ENCODE results near the gene CELSR2.
"Not testable (repeated sequence)": the region's sequence is repeated elsewhere in the genome, so short reads cannot be mapped to it uniquely, and the experiment has no call there.

CELSR2 gene, protein sequence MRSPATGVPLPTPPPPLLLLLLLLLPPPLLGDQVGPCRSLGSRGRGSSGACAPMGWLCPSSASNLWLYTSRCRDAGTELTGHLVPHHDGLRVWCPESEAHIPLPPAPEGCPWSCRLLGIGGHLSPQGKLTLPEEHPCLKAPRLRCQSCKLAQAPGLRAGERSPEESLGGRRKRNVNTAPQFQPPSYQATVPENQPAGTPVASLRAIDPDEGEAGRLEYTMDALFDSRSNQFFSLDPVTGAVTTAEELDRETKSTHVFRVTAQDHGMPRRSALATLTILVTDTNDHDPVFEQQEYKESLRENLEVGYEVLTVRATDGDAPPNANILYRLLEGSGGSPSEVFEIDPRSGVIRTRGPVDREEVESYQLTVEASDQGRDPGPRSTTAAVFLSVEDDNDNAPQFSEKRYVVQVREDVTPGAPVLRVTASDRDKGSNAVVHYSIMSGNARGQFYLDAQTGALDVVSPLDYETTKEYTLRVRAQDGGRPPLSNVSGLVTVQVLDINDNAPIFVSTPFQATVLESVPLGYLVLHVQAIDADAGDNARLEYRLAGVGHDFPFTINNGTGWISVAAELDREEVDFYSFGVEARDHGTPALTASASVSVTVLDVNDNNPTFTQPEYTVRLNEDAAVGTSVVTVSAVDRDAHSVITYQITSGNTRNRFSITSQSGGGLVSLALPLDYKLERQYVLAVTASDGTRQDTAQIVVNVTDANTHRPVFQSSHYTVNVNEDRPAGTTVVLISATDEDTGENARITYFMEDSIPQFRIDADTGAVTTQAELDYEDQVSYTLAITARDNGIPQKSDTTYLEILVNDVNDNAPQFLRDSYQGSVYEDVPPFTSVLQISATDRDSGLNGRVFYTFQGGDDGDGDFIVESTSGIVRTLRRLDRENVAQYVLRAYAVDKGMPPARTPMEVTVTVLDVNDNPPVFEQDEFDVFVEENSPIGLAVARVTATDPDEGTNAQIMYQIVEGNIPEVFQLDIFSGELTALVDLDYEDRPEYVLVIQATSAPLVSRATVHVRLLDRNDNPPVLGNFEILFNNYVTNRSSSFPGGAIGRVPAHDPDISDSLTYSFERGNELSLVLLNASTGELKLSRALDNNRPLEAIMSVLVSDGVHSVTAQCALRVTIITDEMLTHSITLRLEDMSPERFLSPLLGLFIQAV (N-terminal part only)

GRCh38 chr1:109248797-109249629 lies at the start of gene CELSR2:
CELSR2 (plus strand) TSS chr1:109249539; CDS start chr1:109250080, 541 bp downstream.
- peak in 1 of 2 donors; percentile 12 for DNase-seq (ENCODE audit: low read depth in 2 of 2)

GRCh38 chr1:109199710-109200109 lies 49.6 kb upstream of the CELSR2 start:
- DNase-seq (ENCODE audit: low read depth in 2 of 2): no peak

- peak in 1 of 2 donors; percentile 43 for DNase-seq (ENCODE audit: low read depth in 2 of 2)
These were observed 48.1 kb upstream of the CELSR2 start for GRCh38 chr1:109201123-109201703.

DNA sequence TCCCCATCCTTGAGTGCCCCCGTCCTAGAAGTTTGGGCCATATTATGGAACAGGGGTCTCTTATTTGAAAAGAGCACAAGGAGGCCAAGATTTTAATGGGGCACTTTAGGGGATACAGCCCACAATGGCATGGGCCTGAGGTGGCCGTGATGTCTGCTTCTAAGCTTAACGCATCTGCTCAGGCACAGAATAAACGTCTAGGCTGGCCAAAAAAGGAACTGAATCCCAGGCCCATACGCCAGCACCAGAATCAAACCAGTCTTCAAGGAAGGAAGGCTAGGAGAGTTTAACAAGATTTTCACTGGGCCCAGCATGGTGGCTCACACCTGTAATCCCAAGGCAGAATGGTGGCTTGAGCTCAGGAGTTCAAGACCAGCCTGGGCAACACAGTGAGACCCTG lies 44.9 kb upstream of the CELSR2 start:
- no peak for DNase-seq (ENCODE audit: low read depth in 2 of 2)

DNA sequence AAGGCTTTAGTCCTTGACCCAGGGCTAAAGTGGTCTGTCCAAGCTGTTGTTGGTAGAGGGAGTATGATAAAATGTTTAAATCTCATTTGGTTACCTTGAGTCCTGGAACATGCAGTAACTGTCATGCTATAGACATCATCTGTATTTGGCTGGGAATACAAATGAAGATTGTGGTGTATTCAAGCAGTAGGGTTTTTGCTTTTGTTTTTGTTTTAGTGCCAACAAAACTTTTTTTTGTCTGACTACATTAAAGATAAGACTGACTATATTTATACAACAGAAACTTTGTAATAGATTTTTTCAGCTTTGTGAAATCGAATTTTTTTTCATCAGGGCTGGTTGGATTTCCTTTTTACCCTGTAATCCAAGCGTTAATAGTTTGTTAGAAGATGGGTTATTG lies 43.0 kb upstream of the CELSR2 start:
- no peak for DNase-seq (ENCODE audit: low read depth in 2 of 2)

- DNase-seq (ENCODE audit: low read depth in 2 of 2): no peak
These were observed 41.8 kb upstream of the CELSR2 start for GRCh38 chr1:109207467-109208103.

DNA sequence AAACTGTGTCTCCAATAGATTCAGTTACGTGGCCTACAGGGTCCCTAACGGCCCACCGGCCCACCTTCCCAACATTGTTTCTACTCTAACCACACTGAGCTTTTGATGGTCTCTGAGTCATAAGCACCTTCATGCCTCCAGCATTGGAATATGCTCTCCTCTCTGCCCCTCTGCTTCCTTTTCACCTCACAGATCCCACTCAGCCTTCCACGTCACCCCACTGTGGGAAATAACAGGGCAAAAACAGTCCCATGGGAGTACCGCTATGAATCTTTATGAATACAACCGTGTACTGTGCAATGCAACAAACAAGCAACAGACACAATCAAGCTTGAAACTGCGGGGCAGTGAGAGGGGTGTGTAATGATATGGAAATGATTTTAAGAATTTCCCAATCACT lies 40.9 kb upstream of the CELSR2 start:
- DNase-seq (ENCODE audit: low read depth in 2 of 2): no peak

GRCh38 chr1:109208836-109209463 lies 40.4 kb upstream of the CELSR2 start:
- DNase-seq (ENCODE audit: low read depth in 2 of 2): no peak

- no peak for DNase-seq (ENCODE audit: low read depth in 2 of 2)
These were observed 39.3 kb upstream of the CELSR2 start for GRCh38 chr1:109210058-109210457.

GRCh38 chr1:109213345-109213823 lies 36.0 kb upstream of the CELSR2 start:
- DNase-seq (ENCODE audit: low read depth in 2 of 2): no peak

DNA sequence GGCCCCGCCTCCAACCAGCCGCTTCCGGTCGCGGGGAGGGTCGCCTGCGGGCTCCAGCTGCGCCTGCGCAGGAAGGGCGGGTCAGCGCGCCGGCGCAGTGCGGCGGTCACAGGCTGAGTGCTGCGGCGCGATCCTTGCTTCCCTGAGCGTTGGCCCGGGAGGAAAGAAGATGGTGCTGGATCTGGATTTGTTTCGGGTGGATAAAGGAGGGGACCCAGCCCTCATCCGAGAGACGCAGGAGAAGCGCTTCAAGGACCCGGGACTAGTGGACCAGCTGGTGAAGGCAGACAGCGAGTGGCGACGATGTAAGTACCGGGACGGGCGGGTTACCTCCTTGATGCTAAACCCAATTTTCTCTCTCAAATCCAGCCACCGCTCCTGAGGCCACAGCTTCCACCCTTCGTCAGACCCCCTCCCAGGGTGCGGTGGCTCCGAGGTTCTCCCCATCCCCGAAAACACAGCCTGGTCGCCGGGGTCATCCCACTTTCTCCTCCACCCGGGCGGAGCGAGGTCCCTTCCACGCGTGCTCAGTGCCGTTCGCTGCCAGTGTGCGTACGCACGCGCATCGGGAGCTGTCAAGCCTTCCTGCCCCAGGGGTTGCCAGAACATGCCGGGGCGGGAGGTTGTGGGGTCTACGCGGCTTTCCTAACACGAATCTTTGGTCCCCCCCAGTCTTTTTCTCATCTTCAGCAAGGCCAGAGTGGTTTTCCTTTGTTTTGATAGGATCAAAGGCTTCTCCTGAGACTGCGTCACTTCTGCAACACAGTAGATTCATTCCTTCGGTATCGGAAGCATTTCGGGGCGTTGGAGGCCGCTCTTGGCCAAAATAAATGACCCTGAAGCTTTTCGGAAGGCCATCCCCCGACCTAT lies 35.3 kb upstream of the CELSR2 start, which contains the start of gene SARS1:
Gene SARS1 (plus strand): TSS at position 95 of the 870 bp plus-strand sequence. CDS start 75 bp downstream, at position 170.
- peak; percentile 74 to 85 for DNase-seq (ENCODE audit: low read depth in 2 of 2)

GRCh38 chr1:109214695-109215623 lies 34.4 kb upstream of the CELSR2 start:
- DNase-seq (ENCODE audit: low read depth in 2 of 2): no peak

GRCh38 chr1:109216662-109217061 lies 32.7 kb upstream of the CELSR2 start:
- DNase-seq (ENCODE audit: low read depth in 2 of 2): no peak

DNA sequence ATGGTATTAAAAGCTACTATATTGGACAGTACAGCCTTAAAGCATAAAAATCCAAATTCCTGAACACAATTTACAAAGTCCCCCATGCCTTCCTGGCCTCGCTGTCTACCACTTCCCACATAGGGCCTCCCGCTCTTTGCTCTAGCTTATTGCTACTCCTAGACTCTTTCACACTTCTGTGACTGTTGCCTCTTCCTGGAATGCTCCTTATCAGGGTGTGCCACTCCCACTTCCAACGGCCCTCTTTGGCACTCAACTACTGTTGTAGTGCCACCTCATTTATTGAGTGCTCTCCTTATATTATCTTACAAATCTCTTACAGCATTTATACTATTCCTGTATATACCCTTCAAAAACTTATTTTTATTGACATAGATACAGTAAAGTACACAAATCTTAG lies 30.8 kb upstream of the CELSR2 start:
- no peak for DNase-seq (ENCODE audit: low read depth in 2 of 2)

DNA sequence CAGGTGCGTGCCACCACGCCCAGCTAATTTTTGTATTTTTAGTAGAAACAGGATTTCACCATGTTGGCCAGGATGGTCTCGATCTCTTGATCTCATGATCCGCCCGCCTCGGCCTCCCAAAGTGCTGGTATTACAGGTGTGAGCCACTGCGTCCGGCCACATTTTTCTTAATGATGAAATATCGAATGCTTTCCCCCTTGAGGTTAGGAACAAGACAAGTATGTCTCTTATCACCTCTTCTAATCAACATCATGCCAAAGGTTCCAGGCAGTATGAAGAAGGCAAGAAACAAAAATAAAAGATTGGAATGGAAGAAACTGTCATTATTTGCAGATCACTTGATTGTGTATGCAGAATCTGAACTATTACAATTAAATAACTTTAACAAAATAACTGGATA lies 28.1 kb upstream of the CELSR2 start:
- not testable (repeated sequence) for DNase-seq (ENCODE audit: low read depth in 2 of 2)

- DNase-seq (ENCODE audit: low read depth in 2 of 2): no peak
These were observed 24.0 kb upstream of the CELSR2 start for GRCh38 chr1:109225308-109225707.

DNA sequence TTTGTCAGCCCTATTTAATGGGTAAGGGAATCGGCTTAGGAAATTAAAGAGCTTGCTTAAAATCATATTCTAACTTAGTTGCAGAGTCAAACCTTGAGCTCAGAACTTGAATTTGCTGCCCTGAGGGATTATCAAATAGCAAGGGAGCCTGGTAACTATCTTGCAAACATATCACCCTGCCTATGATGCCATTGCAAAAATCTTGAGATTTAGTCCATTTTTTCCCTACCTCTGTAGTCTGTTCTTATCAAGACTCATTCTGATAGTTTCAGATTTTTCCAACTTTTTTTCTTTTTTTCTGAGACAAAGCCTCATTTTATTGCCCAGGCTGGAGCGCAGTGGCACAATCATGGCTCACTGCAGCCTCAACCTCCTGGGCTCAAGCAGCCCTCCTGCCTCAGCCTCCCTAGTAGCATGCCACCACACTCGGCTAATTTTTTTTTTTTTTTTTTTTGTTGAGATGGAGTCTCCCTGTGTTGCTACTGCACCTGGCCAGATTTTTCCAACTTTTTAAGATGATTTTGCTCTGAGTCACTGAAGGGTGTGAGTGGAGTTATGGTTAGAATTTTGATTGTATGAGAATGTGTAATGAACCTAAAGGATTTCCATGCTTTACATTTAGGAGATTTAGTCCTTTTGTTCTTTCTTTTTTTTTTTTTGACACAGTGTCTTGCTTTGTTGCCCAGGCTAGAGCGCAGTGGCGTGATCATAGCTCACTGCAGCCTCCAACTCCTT lies 23.5 kb upstream of the CELSR2 start:
- no peak for DNase-seq (ENCODE audit: low read depth in 2 of 2)

All from stimulated activated CD4-positive, alpha-beta T cell treated with anti-CD3 and anti-CD28 coated beads, Interleukin-1b, Interleukin-23, amount 100 ng/mL, for 1 hour (primary cell).